UCSD-AML1 (cell line): Measurements from ENCODE around the gene FOSB.

Experiments
- DNase-seq: peaks from one replicate; lab custom pipeline; 2025; ENCODE audit not compliant: unreplicated experiment; lab: John Stamatoyannopoulos, UW

Gene FOSB

DNA sequence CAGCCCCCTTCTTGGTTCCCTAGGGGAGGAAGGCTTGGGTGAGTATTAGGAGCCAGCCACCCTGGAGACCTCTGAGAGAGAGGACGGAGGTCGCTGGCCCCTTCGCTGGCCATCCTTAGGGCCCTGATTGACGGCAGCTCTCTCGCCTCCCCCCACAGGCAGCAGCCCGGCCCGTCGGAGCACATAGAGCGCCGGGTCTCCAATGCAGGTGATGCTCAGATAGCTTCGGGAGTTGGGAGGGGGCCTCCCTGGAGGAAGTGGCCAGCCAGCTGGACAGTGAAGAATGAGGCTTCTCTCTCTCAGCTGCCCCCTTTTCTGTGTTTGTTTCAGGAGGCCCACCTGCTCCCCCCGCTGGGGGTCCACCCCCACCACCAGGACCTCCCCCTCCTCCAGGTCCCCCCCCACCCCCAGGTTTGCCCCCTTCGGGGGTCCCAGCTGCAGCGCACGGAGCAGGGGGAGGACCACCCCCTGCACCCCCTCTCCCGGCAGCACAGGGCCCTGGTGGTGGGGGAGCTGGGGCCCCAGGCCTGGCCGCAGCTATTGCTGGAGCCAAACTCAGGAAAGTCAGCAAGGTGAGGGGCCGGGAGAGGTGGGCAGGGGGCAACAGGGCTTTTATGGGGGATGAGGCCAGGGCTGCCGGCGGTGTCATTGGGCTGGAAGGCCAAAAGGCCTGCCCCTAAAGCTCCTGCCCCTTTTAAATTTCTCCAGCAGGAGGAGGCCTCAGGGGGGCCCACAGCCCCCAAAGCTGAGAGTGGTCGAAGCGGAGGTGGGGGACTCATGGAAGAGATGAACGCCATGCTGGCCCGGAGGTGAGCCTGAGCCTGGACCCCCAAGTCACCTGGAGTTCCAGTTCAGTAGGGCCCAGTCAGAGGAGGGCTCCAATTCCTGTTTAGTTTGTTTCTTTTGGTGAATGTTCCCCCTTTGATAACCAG lies 54.5 kb downstream of the FOSB start:
- DNase-seq = no peak

DNA sequence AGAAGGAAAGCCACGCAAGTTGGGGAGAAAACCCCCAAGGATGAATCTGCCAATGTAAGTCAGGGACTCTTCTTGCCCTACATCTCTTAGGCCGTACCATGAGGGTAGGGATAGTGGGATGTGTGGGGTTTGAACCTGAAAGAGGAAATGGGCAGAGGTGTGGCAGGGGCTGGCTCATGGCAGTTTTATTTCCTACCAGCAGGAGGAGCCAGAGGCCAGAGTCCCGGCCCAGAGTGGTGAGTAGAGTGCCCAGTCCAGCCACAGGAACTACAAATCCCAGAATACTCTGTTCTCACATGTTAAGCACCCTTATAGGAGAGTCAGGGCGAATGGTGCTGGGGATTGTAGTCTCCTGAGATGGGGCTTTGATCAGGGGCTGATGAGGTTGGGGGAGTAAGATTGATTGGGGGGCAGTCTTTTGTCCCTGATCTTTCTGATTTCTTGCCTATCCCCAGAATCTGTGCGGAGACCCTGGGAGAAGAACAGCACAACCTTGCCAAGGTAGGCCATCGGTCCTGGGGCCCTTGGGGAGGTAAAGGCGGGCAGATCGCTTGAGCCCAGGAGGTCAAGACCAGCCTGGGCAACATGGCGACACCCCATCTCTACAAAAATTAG lies 56.0 kb downstream of the FOSB start:
- peak; percentile 68 for DNase-seq

DNA sequence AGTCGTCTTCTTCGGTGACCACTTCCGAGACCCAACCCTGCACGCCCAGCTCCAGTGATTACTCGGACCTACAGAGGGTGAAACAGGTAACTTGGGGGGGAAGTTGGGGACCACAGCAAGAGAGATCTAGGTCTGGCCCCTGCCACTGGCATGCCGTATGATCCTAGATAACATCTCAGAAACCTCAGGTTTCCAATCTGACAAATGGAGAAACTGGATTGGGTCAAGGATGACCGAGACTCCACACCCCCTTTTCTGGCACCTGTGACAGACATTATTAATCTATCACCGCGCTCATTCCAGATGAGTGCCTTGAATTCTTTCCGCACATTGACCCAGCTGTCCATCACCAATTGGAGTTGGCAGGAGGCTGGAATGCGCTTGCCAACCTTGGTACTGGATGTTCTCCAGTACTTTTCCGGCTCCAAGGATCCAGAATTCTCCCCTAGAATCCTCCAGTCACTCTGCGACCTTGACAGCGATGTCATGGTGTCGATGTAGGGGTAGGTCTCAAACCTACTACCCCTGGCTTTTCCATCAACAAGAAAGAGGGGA lies 56.9 kb downstream of the FOSB start:
- DNase-seq = no peak
